ENCODE measurements around the gene MRTFA. TPM values are rescaled to one million over a fixed set of nuclear protein-coding genes. Genes with fewer than 3 reads are reported as not detected.

Gene MRTFA
- total and polyA plus RNA-seq, 9 of the 15 experiments (the other 6 are each of a cell fraction or from before 2014, with no cell fraction given): 0.84 to 21.1 (median 3.7) TPM

DNA sequence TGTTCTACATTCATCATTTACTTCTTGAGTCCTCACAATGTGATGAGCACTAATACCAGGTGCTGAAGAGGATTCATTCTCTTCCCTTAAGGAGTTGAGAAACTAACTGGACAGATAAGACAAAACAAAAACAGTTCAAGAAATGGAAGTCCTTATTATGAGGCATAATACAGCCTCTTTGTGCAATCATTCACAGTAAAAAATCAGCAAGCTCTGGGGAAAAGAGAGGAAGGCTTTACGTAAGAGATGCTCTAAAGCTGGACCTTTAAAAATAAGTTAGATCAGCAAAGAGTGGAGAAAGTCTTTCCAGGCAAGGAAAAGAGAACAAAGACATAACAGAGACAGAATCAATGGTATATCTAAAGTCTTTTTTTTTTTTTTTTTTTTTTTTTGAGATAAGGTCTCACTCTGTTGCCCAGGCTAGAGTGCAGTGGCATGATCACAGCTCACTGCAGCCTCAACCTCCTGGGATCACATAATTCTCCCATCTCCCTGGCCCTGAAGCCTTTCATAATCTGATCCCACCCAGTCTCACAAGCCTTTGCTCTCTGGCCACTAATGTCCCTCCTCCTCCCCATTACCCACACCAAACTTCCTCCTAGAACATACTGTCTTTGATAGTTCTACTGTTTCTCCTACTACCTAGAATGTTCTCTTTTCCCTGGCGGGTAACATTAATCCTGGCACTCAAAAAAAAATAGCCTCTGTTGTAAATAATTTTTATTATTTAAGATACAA is 40.9 kb downstream of the MRTFA start:
- BruUV-seq (replicated peaks): no TSS peak
- Histone ChIP-seq H3K4me1 (replicated peaks in 1 of 2; ENCODE audit: control insufficient read depth in 2 of 2, insufficient read depth in 2 of 2, low read length in 2 of 2) (peaks cover 0 to 3% of the 10 kb centered on the region in 2 experiments; a peak in 2 of 5 replicates), H3K36me3 (ENCODE audit: control insufficient read depth, insufficient read depth, low read length) (no peaks in the 10 kb centered on the region), H3K9me3 (replicated peaks; ENCODE audit: control insufficient read depth, insufficient read depth, low read depth, low read length) (no peaks in the 10 kb centered on the region), H3K79me2 (ENCODE audit: control insufficient read depth, insufficient read depth, low read length) (peaks cover 22% of the 10 kb centered on the region; the same call in 2 of the 3 replicates), H3K27ac (ENCODE audit: extremely low read depth, low read depth, low read length) (no peak overlapping the region), H3K27me3 (ENCODE audit: control insufficient read depth in 2 of 2, insufficient read depth in 2 of 2, low read length in 2 of 2) (no peaks in the 10 kb centered on the region), H2AFZ (ENCODE audit: low read depth, low read length) (no peak overlapping the region), H4K20me1 (replicated peaks; ENCODE audit: control insufficient read depth, insufficient read depth, low read length) (0 out of 2 replicates have a peak, but pooled peaks cover 9% of the 10 kb centered on the region), H3K9me1 (ENCODE audit: control insufficient read depth, insufficient read depth, low read length) (no peaks in the 10 kb centered on the region), H3K4me3 (no peak overlapping the region), H3K4me2 (ENCODE audit: insufficient read depth, low read length) (no peak overlapping the region), H3K9ac (ENCODE audit: insufficient read depth in 1 of 2, low read depth in 2 of 2, low read length in 2 of 2) (no peak overlapping the region)
- in situ Hi-C loops (cut with MboI) (no loop called here), intact Hi-C loops (cut with micrococcal nuclease) (no loop called here)
- ChIA-PET CTCF (ENCODE audit: low intra/inter-chr PET ratio) (no interaction called here), POLR2A (no interaction called here)
- DNase-seq (ENCODE audit: extremely low read depth in 1 of 4, low spot score in 3 of 4) (no peak), FAIRE-seq (no peak), ATAC-seq (no peak)
- WGBS (ENCODE audit: insufficient coverage, low coverage, missing lambda C conversion rate): 86% methylated on average over 2 of the region's 2 CpGs
- TF ChIP-seq, protein P1, sequence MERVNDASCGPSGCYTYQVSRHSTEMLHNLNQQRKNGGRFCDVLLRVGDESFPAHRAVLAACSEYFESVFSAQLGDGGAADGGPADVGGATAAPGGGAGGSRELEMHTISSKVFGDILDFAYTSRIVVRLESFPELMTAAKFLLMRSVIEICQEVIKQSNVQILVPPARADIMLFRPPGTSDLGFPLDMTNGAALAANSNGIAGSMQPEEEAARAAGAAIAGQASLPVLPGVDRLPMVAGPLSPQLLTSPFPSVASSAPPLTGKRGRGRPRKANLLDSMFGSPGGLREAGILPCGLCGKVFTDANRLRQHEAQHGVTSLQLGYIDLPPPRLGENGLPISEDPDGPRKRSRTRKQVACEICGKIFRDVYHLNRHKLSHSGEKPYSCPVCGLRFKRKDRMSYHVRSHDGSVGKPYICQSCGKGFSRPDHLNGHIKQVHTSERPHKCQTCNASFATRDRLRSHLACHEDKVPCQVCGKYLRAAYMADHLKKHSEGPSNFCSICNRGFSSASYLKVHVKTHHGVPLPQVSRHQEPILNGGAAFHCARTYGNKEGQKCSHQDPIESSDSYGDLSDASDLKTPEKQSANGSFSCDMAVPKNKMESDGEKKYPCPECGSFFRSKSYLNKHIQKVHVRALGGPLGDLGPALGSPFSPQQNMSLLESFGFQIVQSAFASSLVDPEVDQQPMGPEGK (CRISPR knock-in tag; IDR thresholded peaks at IDR 0.05; ENCODE audit: borderline replicate concordance): no peak
- TF ChIP-seq GATA2 (CRISPR knock-in tag; IDR thresholded peaks at IDR 0.05) (no peak), RFX1 (IDR thresholded peaks at IDR 0.05) (no peak), FOXA3 (CRISPR knock-in tag; conservative IDR thresholded peaks at IDR 0.05 in 1 of 2, IDR thresholded peaks at IDR 0.05 in 1 of 2) (no peak), ARHGAP35 (IDR thresholded peaks at IDR 0.05; ENCODE audit: partially characterized antibody) (no peak)
- TF ChIP-seq, protein P2, sequence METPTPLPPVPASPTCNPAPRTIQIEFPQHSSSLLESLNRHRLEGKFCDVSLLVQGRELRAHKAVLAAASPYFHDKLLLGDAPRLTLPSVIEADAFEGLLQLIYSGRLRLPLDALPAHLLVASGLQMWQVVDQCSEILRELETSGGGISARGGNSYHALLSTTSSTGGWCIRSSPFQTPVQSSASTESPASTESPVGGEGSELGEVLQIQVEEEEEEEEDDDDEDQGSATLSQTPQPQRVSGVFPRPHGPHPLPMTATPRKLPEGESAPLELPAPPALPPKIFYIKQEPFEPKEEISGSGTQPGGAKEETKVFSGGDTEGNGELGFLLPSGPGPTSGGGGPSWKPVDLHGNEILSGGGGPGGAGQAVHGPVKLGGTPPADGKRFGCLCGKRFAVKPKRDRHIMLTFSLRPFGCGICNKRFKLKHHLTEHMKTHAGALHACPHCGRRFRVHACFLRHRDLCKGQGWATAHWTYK (CRISPR knock-in tag; IDR thresholded peaks at IDR 0.05): no peak
